A549 (cell line): ENCODE results near the gene TIGD2.

Experiments
- MYC ChIP-seq: IDR thresholded peaks from 2 replicates; pipeline ENCODE4 v1.6.1; 2012; ENCODE audit warnings: mild to moderate bottlenecking, inconsistent platforms, low read length, improper control_type of control experiment, borderline replicate concordance
- NFE2L2 ChIP-seq: fragments of 150-350 bp; conservative IDR thresholded peaks from 2 replicates; pipeline ENCODE4 v1.6.1; 2014; ENCODE audit warnings: low read length
- POLR2A ChIP-seq: IDR thresholded peaks from 2 replicates; pipeline ENCODE4 v1.6.1; 2012; ENCODE audit warnings: mild to moderate bottlenecking, low read length
- TF ChIP-seq, protein P1 (sequence below): fragments of >200 bp; sonication (Bioruptor Twin); formaldehyde crosslinking; IDR thresholded peaks from 3 replicates; pipeline ENCODE4 v1.5.1; 2016

GRCh38 chr4:89072921-89073320 lies 38.4 kb upstream of the TIGD2 start:
- no peak for TF ChIP-seq MYC
- TF ChIP-seq, protein P1, sequence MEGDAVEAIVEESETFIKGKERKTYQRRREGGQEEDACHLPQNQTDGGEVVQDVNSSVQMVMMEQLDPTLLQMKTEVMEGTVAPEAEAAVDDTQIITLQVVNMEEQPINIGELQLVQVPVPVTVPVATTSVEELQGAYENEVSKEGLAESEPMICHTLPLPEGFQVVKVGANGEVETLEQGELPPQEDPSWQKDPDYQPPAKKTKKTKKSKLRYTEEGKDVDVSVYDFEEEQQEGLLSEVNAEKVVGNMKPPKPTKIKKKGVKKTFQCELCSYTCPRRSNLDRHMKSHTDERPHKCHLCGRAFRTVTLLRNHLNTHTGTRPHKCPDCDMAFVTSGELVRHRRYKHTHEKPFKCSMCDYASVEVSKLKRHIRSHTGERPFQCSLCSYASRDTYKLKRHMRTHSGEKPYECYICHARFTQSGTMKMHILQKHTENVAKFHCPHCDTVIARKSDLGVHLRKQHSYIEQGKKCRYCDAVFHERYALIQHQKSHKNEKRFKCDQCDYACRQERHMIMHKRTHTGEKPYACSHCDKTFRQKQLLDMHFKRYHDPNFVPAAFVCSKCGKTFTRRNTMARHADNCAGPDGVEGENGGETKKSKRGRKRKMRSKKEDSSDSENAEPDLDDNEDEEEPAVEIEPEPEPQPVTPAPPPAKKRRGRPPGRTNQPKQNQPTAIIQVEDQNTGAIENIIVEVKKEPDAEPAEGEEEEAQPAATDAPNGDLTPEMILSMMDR: no peak
- TF ChIP-seq NFE2L2: no peak
- TF ChIP-seq POLR2A: no peak
